HG03196 (cell line): ENCODE measurements around the gene SMOC1.

Experiments used
- ATAC-seq: cut with Tn5 transposase; IDR thresholded peaks from one replicate; pipeline ENCODE4 v1.9.1; 2021; ENCODE audit not compliant: unreplicated experiment

Gene SMOC1

DNA sequence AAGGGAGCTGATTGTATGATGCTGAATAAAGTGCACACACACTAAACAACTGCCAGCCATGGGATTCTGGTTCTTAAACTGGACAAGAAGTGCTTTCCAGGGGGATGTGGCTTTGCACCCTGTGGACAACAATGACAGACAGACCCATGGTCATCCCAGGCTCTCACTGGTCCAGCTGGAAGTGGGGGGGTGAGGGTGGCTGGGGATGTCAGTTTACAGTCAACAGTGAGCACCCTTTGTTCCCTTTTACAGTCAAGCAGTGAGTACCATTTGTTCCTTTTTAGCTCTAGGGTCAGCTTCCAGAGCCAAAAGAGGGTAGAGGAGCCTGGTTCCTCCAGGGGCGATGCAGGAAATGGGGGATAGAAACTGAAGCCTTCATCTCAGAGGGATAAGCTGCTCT, 100.7 kb downstream of the SMOC1 start:
- ATAC-seq: no peak

- no peak for ATAC-seq
These were observed 101.5 kb downstream of the SMOC1 start for GRCh38 chr14:69980457-69981425.

GRCh38 chr14:69982220-69982839, 103.1 kb downstream of the SMOC1 start:
- no peak for ATAC-seq

DNA sequence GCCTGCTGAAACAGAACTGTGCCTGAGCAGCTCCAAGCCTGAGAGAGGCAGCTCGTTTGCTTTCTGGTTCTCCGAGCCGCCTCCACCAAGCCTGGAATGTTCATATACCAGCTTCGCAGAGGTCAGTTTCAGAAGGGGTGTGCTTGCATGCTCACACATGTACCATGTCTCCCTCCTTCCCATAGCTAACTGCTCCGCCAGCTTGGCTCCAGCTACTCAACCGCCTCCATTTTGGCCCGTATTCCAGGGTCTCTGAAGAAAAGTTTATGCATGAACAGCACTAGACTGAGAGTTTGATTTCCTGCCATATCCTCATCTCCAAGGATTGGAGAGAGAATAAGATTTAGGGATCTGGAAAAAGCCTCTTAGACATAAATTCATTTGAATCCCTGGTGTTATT, 103.7 kb downstream of the SMOC1 start:
- no peak for ATAC-seq

- ATAC-seq: no peak
These were observed 104.1 kb downstream of the SMOC1 start for GRCh38 chr14:69983317-69983716.

DNA sequence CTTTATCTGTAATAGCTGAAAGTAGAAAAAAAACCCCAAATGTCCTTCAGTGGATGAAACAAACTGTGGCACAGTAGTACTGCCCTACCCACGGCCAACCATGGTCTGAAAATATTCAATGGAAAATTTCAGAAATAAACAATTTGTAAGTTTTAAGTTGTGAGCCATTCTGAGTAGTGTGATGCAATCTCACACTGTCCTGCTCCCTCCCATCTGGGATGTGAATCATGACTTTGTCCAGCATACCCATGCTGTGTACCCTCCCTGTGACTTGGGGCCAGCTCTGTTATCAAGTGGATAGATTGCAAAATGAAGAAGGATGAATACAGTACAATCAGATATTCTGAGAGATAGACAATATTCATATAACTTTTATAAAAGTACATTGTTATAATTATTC, 106.2 kb downstream of the SMOC1 start:
- ATAC-seq: no peak

DNA sequence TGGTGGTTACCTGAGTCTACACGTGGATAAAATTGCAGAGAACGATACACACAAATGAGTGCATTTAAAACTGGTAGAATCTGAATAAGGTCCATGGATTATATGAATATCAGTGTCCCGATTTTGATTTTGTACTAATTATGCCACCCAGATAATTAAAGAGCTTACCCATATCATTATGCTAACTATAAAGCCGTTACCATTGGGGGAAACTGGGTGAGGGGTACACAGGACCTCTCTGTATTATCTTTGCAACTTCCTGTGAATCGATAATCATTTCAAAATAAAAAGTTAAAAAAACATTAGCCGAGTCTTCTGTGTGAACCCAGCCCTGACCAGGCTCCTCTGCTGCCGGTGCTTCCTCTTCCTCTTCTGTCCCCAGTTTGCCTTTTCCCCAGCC, 107.1 kb downstream of the SMOC1 start:
- ATAC-seq: no peak

GRCh38 chr14:69987406-69988121, 108.3 kb downstream of the SMOC1 start:
- ATAC-seq: no peak

GRCh38 chr14:69988979-69989378, 109.8 kb downstream of the SMOC1 start:
- no peak for ATAC-seq

DNA sequence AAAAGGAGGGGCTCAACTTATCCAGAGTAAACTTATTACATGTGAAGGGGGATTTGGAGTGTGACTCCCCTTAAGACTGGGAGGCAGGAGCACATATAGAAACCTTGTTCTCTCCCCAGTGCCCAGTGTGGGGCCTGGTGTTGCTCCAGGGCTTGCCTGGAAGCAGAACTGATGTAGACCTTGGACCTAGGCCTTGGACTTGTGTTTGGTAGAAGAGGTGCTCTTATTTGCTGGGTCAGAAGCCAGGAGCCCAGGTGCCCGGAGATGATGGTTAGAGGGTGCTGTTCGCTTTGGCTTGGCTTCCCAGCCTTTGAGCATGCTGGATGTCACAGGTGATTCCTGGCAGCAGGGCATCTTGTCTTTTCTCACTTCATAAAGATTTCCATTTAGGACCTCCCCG, 110.4 kb downstream of the SMOC1 start:
- no peak for ATAC-seq

GRCh38 chr14:69990323-69990722, 111.1 kb downstream of the SMOC1 start:
- ATAC-seq: no peak

- no peak for ATAC-seq
These were observed 112.2 kb downstream of the SMOC1 start for GRCh38 chr14:69991422-69991821.

DNA sequence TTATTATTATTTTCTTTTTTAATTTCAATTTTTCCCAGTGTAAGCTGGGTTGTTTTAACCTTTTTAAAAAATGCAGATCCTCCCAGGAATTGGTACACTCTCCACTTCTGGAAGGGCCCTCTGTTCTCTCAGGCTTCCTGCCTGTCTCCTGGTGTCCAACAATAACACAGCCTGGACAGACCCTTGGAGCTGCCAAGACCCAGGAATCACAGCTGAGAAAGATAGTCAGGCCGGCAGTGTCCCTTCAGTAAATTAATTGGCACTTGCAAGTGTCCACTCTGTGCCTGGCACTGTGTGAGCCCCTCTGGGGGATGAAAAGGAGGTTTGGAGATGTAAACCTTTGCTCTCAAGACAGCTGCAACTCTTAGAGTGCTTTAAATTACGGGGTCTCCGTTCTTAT, 113.3 kb downstream of the SMOC1 start:
- ATAC-seq: no peak

- no peak for ATAC-seq
These were observed 114.1 kb downstream of the SMOC1 start for GRCh38 chr14:69993326-69993725.

- ATAC-seq: no peak
These were observed 114.8 kb downstream of the SMOC1 start for GRCh38 chr14:69994002-69994401.

DNA sequence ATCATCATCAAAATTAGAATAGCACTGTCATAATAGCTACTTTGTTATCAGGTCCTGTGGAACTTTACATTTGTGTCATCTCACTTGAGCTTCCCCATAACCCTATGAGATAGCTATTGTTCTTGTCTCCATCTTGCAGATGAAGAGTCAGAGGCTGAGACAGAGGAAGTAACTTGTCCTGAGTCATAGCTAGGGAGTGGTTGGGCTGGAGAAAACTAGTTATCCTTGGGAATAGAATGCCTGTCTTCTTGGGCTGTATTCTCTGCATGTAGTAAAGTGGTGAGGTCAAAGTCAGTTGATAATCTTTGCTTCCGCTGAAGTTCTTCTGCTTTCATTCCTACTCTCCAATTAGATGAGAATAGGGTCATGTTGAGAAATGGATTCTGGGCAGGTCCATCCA, 117.0 kb downstream of the SMOC1 start:
- ATAC-seq: no peak

DNA sequence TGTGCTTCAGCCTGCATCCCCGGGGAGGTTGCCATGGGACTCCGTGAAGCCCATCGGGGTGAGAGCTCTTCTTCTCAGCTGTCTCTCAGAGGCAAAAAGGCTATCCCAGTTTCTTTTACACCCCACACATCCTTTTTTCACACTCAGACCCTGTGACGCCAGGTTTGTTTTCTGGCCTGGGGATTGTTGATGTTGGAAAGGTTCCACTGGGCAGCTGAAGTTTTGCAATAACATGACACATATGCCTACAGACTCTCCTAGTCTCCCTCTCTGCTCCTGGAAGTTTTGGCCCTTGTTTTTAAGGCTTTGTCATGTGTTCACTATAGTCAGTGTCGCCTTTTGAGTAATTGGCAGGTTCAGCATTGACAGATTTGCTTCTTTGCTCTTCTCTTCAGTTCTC, 118.6 kb downstream of the SMOC1 start:
- no peak for ATAC-seq

DNA sequence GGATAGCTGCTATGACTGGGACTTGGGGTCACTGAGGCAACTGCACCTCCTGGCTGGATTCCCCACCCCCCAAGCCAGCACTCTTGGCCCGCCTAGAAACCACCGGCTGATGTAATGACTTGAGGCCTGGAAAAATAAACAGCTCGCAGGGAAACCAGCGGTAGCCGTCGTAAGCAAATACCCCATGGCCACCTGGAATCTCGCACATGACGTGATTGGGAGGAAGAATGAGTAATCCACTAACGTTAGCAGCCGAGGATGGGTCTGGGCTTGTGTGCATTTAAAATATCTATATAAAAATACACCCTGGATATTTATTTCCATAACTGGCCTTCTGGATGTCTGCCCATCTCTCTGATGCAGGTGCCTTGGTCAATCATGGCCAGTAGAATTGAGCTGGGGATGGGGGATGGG, 120.1 kb downstream of the SMOC1 start:
- ATAC-seq: no peak

DNA sequence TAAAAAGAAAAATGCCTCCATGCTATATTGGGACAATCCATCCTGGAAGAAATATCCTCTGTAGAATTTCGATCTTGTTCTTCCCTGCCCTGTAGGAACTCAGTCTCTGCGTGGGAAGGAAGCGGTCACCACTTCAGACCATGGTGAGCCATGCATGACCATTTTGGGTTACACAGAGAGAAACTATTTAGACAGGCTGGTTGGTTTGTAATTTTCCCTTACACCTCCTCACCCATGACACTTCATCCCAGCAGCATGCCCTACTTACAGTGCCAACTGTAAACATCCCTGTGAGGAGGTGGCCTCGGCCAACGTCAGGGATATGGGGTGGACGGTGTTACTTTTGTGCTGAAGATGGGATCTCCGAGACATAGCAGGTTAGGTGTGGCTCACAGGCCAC, 121.4 kb downstream of the SMOC1 start:
- ATAC-seq: no peak

DNA sequence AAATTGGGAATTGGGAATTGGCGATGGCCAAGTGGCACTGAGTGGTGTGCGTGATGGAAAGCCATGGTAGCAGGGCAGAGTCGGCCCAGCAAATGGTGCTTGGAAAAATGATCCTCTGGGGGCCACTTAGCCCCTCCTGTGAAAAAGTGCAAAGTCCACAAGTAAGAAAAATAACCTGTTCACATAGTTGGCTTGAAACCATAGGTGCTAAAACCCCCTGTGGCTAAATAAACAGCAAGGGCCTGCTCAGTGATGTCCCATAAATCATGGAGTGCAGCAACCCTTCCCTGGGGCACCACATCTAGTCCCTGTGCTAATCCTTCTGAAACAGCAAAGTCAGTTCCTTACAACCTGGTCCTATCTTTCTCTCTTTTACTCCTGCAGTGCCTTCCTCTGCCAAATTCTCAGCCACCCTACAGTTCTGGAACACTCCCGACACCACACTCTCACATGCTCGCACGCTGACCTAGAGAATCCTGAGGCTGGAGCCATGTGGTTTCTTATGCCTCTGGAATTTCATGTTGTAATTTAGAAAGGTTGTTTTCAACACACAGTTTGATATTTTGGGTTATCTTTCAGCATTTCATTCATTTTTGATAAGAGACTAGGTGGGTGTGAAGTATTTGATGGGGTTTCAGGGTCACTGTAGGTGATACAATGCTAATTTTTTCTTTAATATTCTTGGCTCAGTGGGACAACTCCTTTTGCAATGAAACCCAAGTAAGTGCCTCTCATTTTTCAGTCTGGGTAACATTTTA, 123.6 kb downstream of the SMOC1 start:
- no peak for ATAC-seq

- no peak for ATAC-seq
These were observed 125.6 kb downstream of the SMOC1 start for GRCh38 chr14:70004791-70005190.
